DOHH2 (cell line): ENCODE data around the gene TNFRSF17.

ENCODE experiments used
- CTCF ChIP-seq: fragments of 200-600 bp; sonication (generic); IDR thresholded peaks from one replicate; pipeline ENCODE4 v1.5.1; 2014; ENCODE audit warnings: antibody characterized with exemption, mild to moderate bottlenecking, low read depth, low read length; ENCODE audit not compliant: poor library complexity, severe bottlenecking
- EZH2phosphoT487 ChIP-seq: fragments of 200-600 bp; sonication (generic); IDR thresholded peaks from 2 replicates; pipeline ENCODE4 v1.6.1; 2017; ENCODE audit warnings: borderline replicate concordance, mild to moderate bottlenecking, antibody characterized with exemption, low read length, moderate library complexity, mixed read lengths

GRCh38 chr16:11977376-11978041 lies 12.5 kb downstream of the TNFRSF17 start:
- TF ChIP-seq CTCF (no peak), EZH2phosphoT487 (no peak)
